SK-N-SH treated with all-trans-retinoic acid at 6 μM for 48 hours (cell line): ENCODE data around the gene MRPL48.
"Not testable (repeated sequence)": the region's sequence is repeated elsewhere in the genome, so short reads cannot be mapped to it uniquely, and the experiment has no call there.

ENCODE experiments used
- ATAC-seq: fragments of 200-7000 bp; cut with Tn5 transposase; 3 replicates; pipeline ENCODE4 v1.9.1; 2020; ENCODE audit warnings: mild to moderate bottlenecking, moderate library complexity
- BACH2 ChIP-seq: fragments of 250-450 bp; sonication (Bioruptor Pico); IDR thresholded peaks from 2 replicates; pipeline ENCODE4 v1.9.0; 2021; ENCODE audit warnings: mild to moderate bottlenecking, borderline replicate concordance
- ESRRG ChIP-seq: fragments of 250-450 bp; sonication (Bioruptor Pico); IDR thresholded peaks from 2 replicates; pipeline ENCODE4 v1.6.1; 2021; ENCODE audit warnings: mild to moderate bottlenecking
- OSR1 ChIP-seq: fragments of 250-450 bp; sonication (Bioruptor Pico); IDR thresholded peaks from 2 replicates; pipeline ENCODE4 v1.8.0; 2022; ENCODE audit warnings: moderate library complexity, mild to moderate bottlenecking, inconsistent platforms
- PPARA ChIP-seq: fragments of 250-450 bp; sonication (Bioruptor Pico); IDR thresholded peaks from 2 replicates; pipeline ENCODE4 v1.5.0; 2020; ENCODE audit warnings: mild to moderate bottlenecking, borderline replicate concordance
- RARB ChIP-seq: fragments of 250-450 bp; sonication (Bioruptor Pico); IDR thresholded peaks from 2 replicates; pipeline ENCODE4 v1.8.0; 2021; ENCODE audit warnings: mild to moderate bottlenecking, moderate library complexity
- SNAI2 ChIP-seq: fragments of 250-450 bp; sonication (Bioruptor Pico); IDR thresholded peaks from 2 replicates; pipeline ENCODE4 v1.5.0; 2020; ENCODE audit warnings: mild to moderate bottlenecking, moderate library complexity
- TCF4 ChIP-seq: fragments of 250-450 bp; sonication (Bioruptor Pico); IDR thresholded peaks from 2 replicates; pipeline ENCODE4 v1.8.0; 2021; ENCODE audit warnings: mild to moderate bottlenecking, moderate library complexity, borderline replicate concordance
- TOX ChIP-seq: fragments of 250-450 bp; sonication (Bioruptor Pico); IDR thresholded peaks from 2 replicates; pipeline ENCODE4 v1.8.0; 2021; ENCODE audit warnings: mild to moderate bottlenecking, moderate library complexity, borderline replicate concordance
- TSHZ2 ChIP-seq: fragments of 250-450 bp; sonication (Bioruptor Pico); IDR thresholded peaks from 2 replicates; pipeline ENCODE4 v1.5.0; 2020; ENCODE audit warnings: mild to moderate bottlenecking, moderate library complexity
- ZC3H10 ChIP-seq: fragments of 250-450 bp; sonication (Bioruptor Pico); IDR thresholded peaks from 2 replicates; pipeline ENCODE4 v1.5.1; 2021; ENCODE audit warnings: mild to moderate bottlenecking, moderate library complexity
- ZFP3 ChIP-seq: fragments of 250-450 bp; sonication (Bioruptor Pico); IDR thresholded peaks from 2 replicates; pipeline ENCODE4 v1.5.0; 2020; ENCODE audit warnings: mild to moderate bottlenecking, moderate library complexity
- ZFP30 ChIP-seq: fragments of 450-650 bp; formaldehyde crosslinking; IDR thresholded peaks from 2 replicates; pipeline ENCODE4 v1.5.0; 2022; ENCODE audit warnings: mild to moderate bottlenecking, moderate library complexity
- ZNF70 ChIP-seq: fragments of 450-650 bp; formaldehyde crosslinking; IDR thresholded peaks from 2 replicates; pipeline ENCODE4 v1.5.0; 2020; ENCODE audit warnings: mild to moderate bottlenecking, moderate library complexity
- ZNF8 ChIP-seq: fragments of 450-650 bp; formaldehyde crosslinking; IDR thresholded peaks from 2 replicates; pipeline ENCODE4 v1.5.0; 2020; ENCODE audit warnings: mild to moderate bottlenecking, moderate library complexity
- TF ChIP-seq, protein P1 (sequence below): fragments of 250-450 bp; sonication (Bioruptor Pico); IDR thresholded peaks from 2 replicates; pipeline ENCODE4 v1.8.0; 2020; ENCODE audit warnings: mild to moderate bottlenecking, moderate library complexity, borderline replicate concordance
- TF ChIP-seq, protein P2 (sequence below): fragments of 250-450 bp; sonication (Bioruptor Pico); IDR thresholded peaks from 2 replicates; pipeline ENCODE4 v1.5.1; 2020; ENCODE audit warnings: low read depth, mild to moderate bottlenecking, moderate library complexity

Gene MRPL48

GRCh38 chr11:73876424-73877310, 89.0 kb downstream of the MRPL48 start, which contains the start of the genes COA4 and PAAF1:
TSS of gene COA4 (minus strand) at chr11:73876846. CDS start at chr11:73873378, 3,468 bp downstream.
TSS of gene PAAF1 (plus strand) at chr11:73876999. CDS start at chr11:73877022, 23 bp downstream.
- TF ChIP-seq ZNF70, result no peak
- 0 out of 2 replicates have a peak, but pooled peaks have one; percentile 32 for TF ChIP-seq TSHZ2 (CRISPR knock-in tag)
- peak; percentile 81; the same call in 1 of the 2 replicates for TF ChIP-seq ZFP3
- no peak for TF ChIP-seq RARB (CRISPR knock-in tag)
- no peak for TF ChIP-seq PPARA
- TF ChIP-seq ZNF8, result peak; percentile 60; the same call in 1 of the 2 replicates
- TF ChIP-seq, protein P1, sequence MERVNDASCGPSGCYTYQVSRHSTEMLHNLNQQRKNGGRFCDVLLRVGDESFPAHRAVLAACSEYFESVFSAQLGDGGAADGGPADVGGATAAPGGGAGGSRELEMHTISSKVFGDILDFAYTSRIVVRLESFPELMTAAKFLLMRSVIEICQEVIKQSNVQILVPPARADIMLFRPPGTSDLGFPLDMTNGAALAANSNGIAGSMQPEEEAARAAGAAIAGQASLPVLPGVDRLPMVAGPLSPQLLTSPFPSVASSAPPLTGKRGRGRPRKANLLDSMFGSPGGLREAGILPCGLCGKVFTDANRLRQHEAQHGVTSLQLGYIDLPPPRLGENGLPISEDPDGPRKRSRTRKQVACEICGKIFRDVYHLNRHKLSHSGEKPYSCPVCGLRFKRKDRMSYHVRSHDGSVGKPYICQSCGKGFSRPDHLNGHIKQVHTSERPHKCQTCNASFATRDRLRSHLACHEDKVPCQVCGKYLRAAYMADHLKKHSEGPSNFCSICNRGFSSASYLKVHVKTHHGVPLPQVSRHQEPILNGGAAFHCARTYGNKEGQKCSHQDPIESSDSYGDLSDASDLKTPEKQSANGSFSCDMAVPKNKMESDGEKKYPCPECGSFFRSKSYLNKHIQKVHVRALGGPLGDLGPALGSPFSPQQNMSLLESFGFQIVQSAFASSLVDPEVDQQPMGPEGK (CRISPR knock-in tag), result no peak
- TF ChIP-seq TCF4 (CRISPR knock-in tag), result no peak
- no peak for TF ChIP-seq ZC3H10 (CRISPR knock-in tag)
- no peak for TF ChIP-seq ZFP30 (CRISPR knock-in tag)
- TF ChIP-seq OSR1 (CRISPR knock-in tag), result no peak
- TF ChIP-seq BACH2, result no peak
- no peak for TF ChIP-seq ESRRG (CRISPR knock-in tag)
- ATAC-seq, result peak; percentile 98

DNA sequence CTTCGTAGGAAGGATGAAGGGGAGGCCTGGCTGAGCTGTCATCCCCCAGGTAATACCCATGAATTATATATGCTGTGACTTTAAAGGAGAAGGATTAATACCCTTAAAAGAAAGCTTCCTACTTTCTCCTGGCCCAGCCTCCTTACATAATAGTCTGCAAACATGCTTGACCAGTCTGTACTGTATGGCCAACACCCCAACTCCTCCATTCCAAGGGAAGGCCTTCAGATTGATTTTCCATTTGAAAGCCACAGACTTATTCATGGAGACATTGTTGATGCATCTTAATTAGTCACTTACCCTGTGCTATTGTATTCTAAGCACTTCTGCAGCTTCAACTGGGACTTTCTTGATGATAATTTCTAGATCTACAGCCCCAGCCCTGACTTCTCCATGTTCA, 91.1 kb downstream of the MRPL48 start:
- ATAC-seq, result no peak
- TF ChIP-seq ZFP30 (CRISPR knock-in tag), result no peak
- TF ChIP-seq ZNF70, result no peak
- TF ChIP-seq TOX (CRISPR knock-in tag), result no peak
- TF ChIP-seq ESRRG (CRISPR knock-in tag), result no peak
- no peak for TF ChIP-seq BACH2
- no peak for TF ChIP-seq SNAI2 (CRISPR knock-in tag)
- TF ChIP-seq TSHZ2 (CRISPR knock-in tag), result no peak
- no peak for TF ChIP-seq RARB (CRISPR knock-in tag)
- TF ChIP-seq, protein P2, sequence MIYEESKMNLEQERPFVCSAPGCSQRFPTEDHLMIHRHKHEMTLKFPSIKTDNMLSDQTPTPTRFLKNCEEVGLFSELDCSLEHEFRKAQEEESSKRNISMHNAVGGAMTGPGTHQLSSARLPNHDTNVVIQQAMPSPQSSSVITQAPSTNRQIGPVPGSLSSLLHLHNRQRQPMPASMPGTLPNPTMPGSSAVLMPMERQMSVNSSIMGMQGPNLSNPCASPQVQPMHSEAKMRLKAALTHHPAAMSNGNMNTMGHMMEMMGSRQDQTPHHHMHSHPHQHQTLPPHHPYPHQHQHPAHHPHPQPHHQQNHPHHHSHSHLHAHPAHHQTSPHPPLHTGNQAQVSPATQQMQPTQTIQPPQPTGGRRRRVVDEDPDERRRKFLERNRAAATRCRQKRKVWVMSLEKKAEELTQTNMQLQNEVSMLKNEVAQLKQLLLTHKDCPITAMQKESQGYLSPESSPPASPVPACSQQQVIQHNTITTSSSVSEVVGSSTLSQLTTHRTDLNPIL (CRISPR knock-in tag), result no peak
- TF ChIP-seq, protein P1 (CRISPR knock-in tag), result no peak

DNA sequence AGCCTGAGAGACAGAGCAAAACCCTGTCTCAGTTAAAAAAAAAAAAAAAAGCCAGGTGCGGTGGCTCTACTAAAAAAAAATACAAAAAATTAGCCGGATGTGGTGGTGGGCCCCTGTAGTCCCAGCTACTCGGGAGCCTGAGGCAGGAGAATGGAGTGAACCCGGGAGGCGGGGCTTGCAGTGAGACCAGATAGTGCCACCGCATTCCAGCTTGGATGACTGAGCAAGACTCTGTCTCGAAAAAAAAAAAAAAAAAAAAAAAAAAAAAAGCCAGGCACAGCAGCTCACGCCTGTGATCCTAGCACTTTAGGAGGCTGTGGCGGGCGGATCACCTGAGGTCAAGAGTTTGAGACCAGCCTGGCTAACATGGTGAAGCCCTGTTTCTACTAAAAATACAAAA, 92.8 kb downstream of the MRPL48 start:
- not testable (repeated sequence) for ATAC-seq
